AG09309 (cell line): ENCODE data around the gene CUL7.

Experiments
- DNase-seq: peaks from one replicate; pipeline ENCODE4 v3.0.0-alpha.2; 2010; ENCODE audit warnings: low read depth
- H3K4me3 ChIP-seq: 2 replicates; pipeline ENCODE4 v1.5.1; 2011; ENCODE audit warnings: mild to moderate bottlenecking, low read depth, low read length, moderate library complexity; ENCODE audit not compliant: control insufficient read depth
- TF ChIP-seq, protein P1 (sequence below): IDR thresholded peaks from 2 replicates; pipeline ENCODE4 v1.5.1; 2011; ENCODE audit warnings: mild to moderate bottlenecking, low read depth, low read length, inconsistent platforms; ENCODE audit not compliant: insufficient read depth, control insufficient read depth; ENCODE audit errors: missing control alignments

Gene CUL7

DNA sequence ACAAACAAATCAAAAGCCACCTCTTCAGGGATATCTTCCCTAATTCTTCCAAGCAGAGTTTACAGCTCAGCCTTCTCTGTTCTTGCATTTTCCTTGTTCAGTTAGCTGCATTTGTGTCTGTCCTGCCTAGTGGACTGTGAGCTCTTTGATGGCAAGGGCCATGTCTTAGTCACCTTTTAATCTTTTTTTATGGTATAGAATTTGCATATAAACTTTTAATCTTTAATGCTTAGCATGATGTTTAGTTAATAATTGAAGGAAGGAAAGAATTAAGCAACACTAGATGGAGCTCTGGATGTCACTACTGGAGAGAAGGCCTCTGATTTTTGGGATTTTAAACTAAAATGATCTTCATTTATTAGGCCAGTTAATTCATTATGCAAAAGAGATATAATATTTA, 57.1 kb downstream of the CUL7 start:
- DNase-seq = no peak
- TF ChIP-seq, protein P1, sequence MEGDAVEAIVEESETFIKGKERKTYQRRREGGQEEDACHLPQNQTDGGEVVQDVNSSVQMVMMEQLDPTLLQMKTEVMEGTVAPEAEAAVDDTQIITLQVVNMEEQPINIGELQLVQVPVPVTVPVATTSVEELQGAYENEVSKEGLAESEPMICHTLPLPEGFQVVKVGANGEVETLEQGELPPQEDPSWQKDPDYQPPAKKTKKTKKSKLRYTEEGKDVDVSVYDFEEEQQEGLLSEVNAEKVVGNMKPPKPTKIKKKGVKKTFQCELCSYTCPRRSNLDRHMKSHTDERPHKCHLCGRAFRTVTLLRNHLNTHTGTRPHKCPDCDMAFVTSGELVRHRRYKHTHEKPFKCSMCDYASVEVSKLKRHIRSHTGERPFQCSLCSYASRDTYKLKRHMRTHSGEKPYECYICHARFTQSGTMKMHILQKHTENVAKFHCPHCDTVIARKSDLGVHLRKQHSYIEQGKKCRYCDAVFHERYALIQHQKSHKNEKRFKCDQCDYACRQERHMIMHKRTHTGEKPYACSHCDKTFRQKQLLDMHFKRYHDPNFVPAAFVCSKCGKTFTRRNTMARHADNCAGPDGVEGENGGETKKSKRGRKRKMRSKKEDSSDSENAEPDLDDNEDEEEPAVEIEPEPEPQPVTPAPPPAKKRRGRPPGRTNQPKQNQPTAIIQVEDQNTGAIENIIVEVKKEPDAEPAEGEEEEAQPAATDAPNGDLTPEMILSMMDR = peak; percentile 2
- no peak overlapping the region for H3K4me3 ChIP-seq

DNA sequence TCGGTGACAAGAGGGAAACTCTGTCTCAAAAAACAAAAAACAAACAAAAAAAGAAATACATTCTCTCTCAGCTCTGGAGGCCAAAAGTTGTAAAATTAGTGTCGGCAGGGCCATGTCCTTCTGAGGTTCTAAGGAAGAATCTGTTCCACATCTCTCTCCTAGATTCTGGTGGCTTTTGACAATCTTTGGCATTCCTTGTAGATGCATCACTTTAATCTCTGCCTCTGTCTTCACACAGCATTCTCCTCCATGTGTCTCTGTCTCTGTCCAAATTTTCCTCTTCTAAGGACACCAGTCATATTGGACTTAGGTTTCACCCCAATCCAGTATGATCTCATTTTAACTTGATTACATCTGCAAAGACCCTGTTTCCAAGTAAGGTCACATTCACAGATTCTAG, 60.2 kb downstream of the CUL7 start:
- no peak for DNase-seq
- TF ChIP-seq, protein P1 = no peak
- no peak overlapping the region for H3K4me3 ChIP-seq

GRCh38 chr6:42989923-42990322, 63.7 kb downstream of the CUL7 start:
- TF ChIP-seq, protein P1 = no peak
- no peak overlapping the region for H3K4me3 ChIP-seq
- no peak for DNase-seq

GRCh38 chr6:42988486-42989020, 65.1 kb downstream of the CUL7 start:
- TF ChIP-seq, protein P1 = no peak
- no peak overlapping the region for H3K4me3 ChIP-seq
- no peak for DNase-seq
